ENCODE measurements around the gene NKAIN2.
A peak's percentile ranks its signal among the peaks of the same experiment; 100 is the strongest.

The NKAIN2 gene

DNA sequence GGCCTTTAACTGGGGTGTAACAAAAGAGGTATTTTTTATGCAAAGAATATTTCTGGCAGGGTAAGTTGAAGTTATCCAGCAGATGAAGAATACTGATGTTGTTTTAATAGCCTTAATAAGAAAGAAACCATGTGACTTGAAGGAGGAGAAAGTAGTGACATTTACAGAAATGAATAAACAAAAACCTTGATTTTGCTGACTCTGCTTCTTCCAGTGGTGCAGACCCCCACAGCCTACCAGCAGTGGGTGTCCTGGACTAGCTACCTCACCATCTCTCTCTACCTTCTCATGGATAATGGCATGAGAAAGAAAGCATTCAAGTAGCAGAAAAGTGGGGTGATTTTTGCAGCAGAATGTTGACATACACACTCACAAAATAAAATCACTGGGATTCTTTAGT is 996.0 kb downstream of the NKAIN2 start:
- no peaks in the 10 kb centered on the region for H3K4me1 ChIP-seq (ENCODE audit: control insufficient read depth, insufficient read depth, low read length)
- no peaks in the 10 kb centered on the region for H3K9me3 ChIP-seq (ENCODE audit: control insufficient read depth, low read length)
- H3K27me3 ChIP-seq (ENCODE audit: control insufficient read depth, insufficient read depth, low read length, poor library complexity, severe bottlenecking), result no peaks in the 10 kb centered on the region
- H3K4me3 ChIP-seq (ENCODE audit: insufficient read depth, low read depth, low read length), result no peak overlapping the region
- H3K36me3 ChIP-seq (ENCODE audit: control insufficient read depth, insufficient read depth, low read length), result no peaks in the 10 kb centered on the region
- no peak overlapping the region for H3K27ac ChIP-seq (ENCODE audit: insufficient read depth, low read depth, low read length, poor library complexity, severe bottlenecking)

DNA sequence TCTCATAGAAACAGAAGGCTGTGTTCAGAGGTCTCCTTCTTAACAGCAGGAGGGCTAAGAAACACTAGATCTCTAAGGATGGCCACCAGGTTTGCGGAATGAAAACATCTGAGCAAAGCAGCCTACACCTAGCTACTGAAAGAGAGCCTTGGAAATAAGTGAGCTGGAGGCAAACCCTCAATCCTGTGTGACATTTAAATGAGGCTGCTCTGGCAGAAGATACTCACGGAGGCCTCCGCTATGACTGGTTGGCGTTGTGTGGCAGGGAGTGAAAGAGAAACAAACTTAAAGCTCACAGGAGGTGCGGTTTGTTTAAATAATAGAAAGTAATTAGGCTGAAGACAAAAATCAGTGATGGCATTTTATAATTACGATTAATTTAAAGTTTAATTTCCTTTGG is 996.6 kb downstream of the NKAIN2 start:
- no peaks in the 10 kb centered on the region for H3K4me1 ChIP-seq (ENCODE audit: control insufficient read depth, insufficient read depth, low read length)
- no peak overlapping the region for H3K27ac ChIP-seq (ENCODE audit: insufficient read depth, low read depth, low read length, poor library complexity, severe bottlenecking)
- H3K36me3 ChIP-seq (ENCODE audit: control insufficient read depth, insufficient read depth, low read length), result no peaks in the 10 kb centered on the region
- no peaks in the 10 kb centered on the region for H3K27me3 ChIP-seq (ENCODE audit: control insufficient read depth, insufficient read depth, low read length, poor library complexity, severe bottlenecking)
- no peak overlapping the region for H3K4me3 ChIP-seq (ENCODE audit: insufficient read depth, low read depth, low read length)
- H3K9me3 ChIP-seq (ENCODE audit: control insufficient read depth, low read length), result no peaks in the 10 kb centered on the region
- WGBS, 2 experiments, result 88 to 89% methylated on average over 6 of the region's 6 CpGs

DNA sequence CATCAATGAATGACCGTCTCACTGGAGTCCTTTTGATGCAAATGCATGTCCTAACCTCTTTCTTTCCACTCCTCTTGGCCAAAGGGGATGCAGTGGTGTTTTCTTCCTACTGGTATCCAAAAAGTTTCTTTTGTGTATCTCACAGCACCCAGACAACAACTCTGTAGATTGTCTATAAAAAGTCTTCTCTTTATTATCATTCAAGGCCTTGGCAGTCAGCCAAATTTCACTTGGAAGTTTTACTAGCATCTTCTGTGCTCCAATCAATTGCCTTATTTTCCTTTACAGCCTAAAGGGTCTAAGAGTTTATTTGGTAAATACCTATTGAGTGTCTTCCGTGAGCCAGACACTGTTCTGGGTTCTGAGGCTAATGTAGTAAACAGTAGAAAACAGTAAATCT is 1008.4 kb downstream of the NKAIN2 start:
- H3K27me3 ChIP-seq (ENCODE audit: control insufficient read depth, insufficient read depth, low read length, poor library complexity, severe bottlenecking), result no peaks in the 10 kb centered on the region
- no peaks in the 10 kb centered on the region for H3K4me1 ChIP-seq (ENCODE audit: control insufficient read depth, insufficient read depth, low read length)
- H3K36me3 ChIP-seq (ENCODE audit: control insufficient read depth, insufficient read depth, low read length), result no peaks in the 10 kb centered on the region
- 88 to 93% methylated on average over 2 of the region's 2 CpGs for WGBS, 2 experiments
- no peak overlapping the region for H3K4me3 ChIP-seq (ENCODE audit: insufficient read depth, low read depth, low read length)
- H3K9me3 ChIP-seq (ENCODE audit: control insufficient read depth, low read length), result no peaks in the 10 kb centered on the region
- H3K27ac ChIP-seq (ENCODE audit: insufficient read depth, low read depth, low read length, poor library complexity, severe bottlenecking), result no peak overlapping the region

DNA sequence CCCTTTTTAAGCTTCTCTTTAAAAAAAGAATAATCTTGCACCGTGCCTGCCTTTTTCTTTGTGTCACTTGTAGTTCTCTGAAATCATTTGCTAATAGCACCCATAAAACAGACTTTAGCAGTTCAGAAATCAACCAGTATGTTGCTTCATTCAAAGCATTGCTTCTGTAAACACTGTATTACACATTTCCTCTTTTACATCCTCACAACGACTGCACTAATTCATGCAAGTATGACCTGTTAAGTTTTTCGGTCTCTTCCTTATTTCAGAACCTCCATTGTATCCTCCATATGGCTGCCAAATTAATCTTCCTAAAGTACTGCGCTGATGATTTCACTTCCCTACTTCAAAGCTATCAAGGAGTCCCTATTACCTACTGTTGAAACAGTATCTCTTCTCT is 1015.7 kb downstream of the NKAIN2 start:
- Histone ChIP-seq H3K9me3 (ENCODE audit: control insufficient read depth, low read length) (no peaks in the 10 kb centered on the region), H3K4me3 (ENCODE audit: insufficient read depth, low read depth, low read length) (no peak overlapping the region), H3K27me3 (ENCODE audit: control insufficient read depth, insufficient read depth, low read length, poor library complexity, severe bottlenecking) (no peaks in the 10 kb centered on the region), H3K4me1 (ENCODE audit: control insufficient read depth, insufficient read depth, low read length) (no peaks in the 10 kb centered on the region), H3K27ac (ENCODE audit: insufficient read depth, low read depth, low read length, poor library complexity, severe bottlenecking) (no peak overlapping the region), H3K36me3 (ENCODE audit: control insufficient read depth, insufficient read depth, low read length) (no peaks in the 10 kb centered on the region)
- 88 to 92% methylated on average over 4 of the region's 4 CpGs for WGBS, 2 experiments

DNA sequence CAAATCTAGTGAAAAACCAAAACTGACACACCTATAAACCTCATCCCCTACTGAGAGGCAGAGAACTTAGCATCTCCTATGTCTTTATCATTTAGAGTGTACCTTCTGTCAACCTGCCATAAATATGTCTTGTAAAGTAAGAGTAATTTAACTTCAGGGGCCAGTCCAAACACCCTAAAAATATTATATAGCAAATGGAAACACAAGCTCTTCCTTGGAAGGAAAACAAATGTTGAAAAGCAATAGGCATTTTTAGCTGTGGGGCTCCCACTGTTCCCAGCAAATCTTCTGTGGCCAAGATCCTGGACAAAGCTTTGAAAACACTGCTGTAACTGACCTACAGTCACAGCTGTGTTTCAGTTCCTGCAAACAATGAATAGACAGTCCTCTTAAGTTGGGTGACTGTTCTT is 1018.5 kb downstream of the NKAIN2 start:
- Histone ChIP-seq H3K27ac (ENCODE audit: insufficient read depth, low read depth, low read length, poor library complexity, severe bottlenecking) (no peak overlapping the region), H3K9me3 (ENCODE audit: control insufficient read depth, low read length) (no peaks in the 10 kb centered on the region), H3K4me3 (ENCODE audit: insufficient read depth, low read depth, low read length) (no peak overlapping the region), H3K36me3 (ENCODE audit: control insufficient read depth, insufficient read depth, low read length) (no peaks in the 10 kb centered on the region), H3K27me3 (ENCODE audit: control insufficient read depth, insufficient read depth, low read length, poor library complexity, severe bottlenecking) (no peaks in the 10 kb centered on the region), H3K4me1 (ENCODE audit: control insufficient read depth, insufficient read depth, low read length) (no peaks in the 10 kb centered on the region)

- 93 to 96% methylated on average over 3 of the region's 3 CpGs for WGBS, 2 experiments
Measured at GRCh38 chr6:124822721-124823120, 1019.1 kb downstream of the NKAIN2 start.

DNA sequence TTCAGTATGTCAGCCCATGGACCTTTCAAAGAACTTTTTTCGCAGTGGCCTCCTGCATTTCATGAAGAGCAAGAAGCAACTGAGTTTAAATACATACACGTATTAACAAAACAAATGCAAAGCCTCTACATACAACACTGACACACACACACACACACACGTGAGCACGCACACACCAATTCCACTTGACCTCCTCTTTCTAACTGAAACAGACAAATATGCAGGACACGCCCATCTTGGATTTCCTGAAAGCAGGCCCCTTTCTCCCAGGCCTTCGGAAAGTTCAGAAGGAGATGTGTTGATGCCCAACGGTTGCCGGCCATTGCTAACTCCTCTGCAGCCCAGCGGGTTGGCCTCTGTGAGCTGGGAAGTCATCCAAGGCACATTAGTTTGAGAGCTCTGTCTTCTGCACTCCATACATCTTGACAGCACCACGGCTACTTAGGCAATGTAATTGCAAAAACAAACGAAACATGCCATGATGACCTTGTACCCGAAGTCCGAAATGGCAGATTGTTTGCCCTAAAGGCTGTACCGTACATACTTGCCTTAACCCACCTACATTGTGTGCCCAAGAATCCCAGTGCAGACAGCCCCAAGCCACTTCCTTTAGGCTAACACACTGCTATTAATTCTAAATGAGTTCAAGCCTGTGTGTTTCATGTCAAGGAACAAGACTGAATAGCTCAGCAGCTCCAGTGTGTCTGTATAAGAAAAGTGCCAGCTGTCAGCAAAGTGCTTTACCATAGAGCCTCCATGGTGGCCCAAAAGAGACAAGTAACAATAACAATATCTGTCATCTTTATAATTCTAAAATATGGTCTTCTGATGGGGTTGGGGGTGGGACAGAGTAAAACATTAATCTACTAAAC is 1019.8 kb downstream of the NKAIN2 start:
- Histone ChIP-seq H3K4me3 (ENCODE audit: insufficient read depth, low read depth, low read length) (no peak overlapping the region), H3K27ac (ENCODE audit: insufficient read depth, low read depth, low read length, poor library complexity, severe bottlenecking) (peak overlapping the region; percentile 1), H3K4me1 (ENCODE audit: control insufficient read depth, insufficient read depth, low read length) (no peaks in the 10 kb centered on the region), H3K9me3 (ENCODE audit: control insufficient read depth, low read length) (no peaks in the 10 kb centered on the region), H3K27me3 (ENCODE audit: control insufficient read depth, insufficient read depth, low read length, poor library complexity, severe bottlenecking) (no peaks in the 10 kb centered on the region), H3K36me3 (ENCODE audit: control insufficient read depth, insufficient read depth, low read length) (no peaks in the 10 kb centered on the region)
- WGBS, 2 experiments, result 93% methylated on average over 14 of the region's 14 CpGs

More at GRCh38 chr6:124822721-124823120, 1019.1 kb downstream of the NKAIN2 start:
- H3K27me3 ChIP-seq (ENCODE audit: control insufficient read depth, insufficient read depth, low read length, poor library complexity, severe bottlenecking), result no peaks in the 10 kb centered on the region
- H3K4me1 ChIP-seq (ENCODE audit: control insufficient read depth, insufficient read depth, low read length), result no peaks in the 10 kb centered on the region
- no peak overlapping the region for H3K4me3 ChIP-seq (ENCODE audit: insufficient read depth, low read depth, low read length)
- H3K27ac ChIP-seq (ENCODE audit: insufficient read depth, low read depth, low read length, poor library complexity, severe bottlenecking), result no peak overlapping the region
- H3K9me3 ChIP-seq (ENCODE audit: control insufficient read depth, low read length), result no peaks in the 10 kb centered on the region
- no peaks in the 10 kb centered on the region for H3K36me3 ChIP-seq (ENCODE audit: control insufficient read depth, insufficient read depth, low read length)

DNA sequence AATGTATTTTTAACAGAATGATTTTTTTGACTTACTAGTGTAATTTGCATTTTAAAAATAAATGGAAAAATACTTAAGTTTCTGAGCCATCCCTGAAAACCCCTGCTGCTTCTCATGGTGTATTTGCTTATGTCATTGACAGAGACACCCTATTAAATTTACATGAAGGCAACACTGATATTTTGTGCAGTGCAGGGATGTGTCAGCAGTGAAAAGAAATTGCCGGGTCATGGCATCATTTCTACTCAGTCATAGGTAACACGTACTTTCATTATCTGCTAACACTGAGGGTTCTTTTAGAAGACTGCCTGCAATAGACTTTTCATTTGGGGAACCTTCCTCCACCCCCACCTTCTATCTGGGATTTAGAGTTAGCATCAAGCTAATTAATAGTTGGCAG is 1021.9 kb downstream of the NKAIN2 start:
- Histone ChIP-seq H3K36me3 (ENCODE audit: control insufficient read depth, insufficient read depth, low read length) (no peaks in the 10 kb centered on the region), H3K27me3 (ENCODE audit: control insufficient read depth, insufficient read depth, low read length, poor library complexity, severe bottlenecking) (no peaks in the 10 kb centered on the region), H3K4me3 (ENCODE audit: insufficient read depth, low read depth, low read length) (no peak overlapping the region), H3K27ac (ENCODE audit: insufficient read depth, low read depth, low read length, poor library complexity, severe bottlenecking) (no peak overlapping the region), H3K4me1 (ENCODE audit: control insufficient read depth, insufficient read depth, low read length) (no peaks in the 10 kb centered on the region), H3K9me3 (ENCODE audit: control insufficient read depth, low read length) (no peaks in the 10 kb centered on the region)
- whole genome bisulfite sequencing, 2 experiments, result 76% methylated on average over 2 of the region's 2 CpGs; no CpG with 5 or more reads in 1 of the 2 experiments

DNA sequence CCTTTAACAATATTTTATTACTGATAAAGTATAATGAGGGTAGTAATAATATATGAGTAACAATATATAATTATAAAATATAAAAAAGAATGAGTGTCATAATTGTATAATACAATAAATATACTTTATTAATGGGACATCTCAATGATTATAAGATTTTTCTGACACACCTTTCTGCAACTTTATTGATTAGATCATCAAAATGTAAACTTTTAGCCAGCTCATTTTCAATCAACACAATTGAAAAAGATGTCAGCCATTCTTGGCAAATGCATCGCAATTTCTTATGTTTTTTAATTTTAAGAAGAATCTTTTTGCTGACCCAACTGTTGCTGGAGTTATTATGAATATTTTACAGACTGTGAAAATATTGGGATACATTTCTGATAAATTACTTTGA is 1026.2 kb downstream of the NKAIN2 start:
- H3K4me3 ChIP-seq (ENCODE audit: insufficient read depth, low read depth, low read length), result no peak overlapping the region
- H3K27ac ChIP-seq (ENCODE audit: insufficient read depth, low read depth, low read length, poor library complexity, severe bottlenecking), result no peak overlapping the region
- WGBS, 2 experiments, result 100% methylated on average over 1 of the region's 1 CpG
- no peaks in the 10 kb centered on the region for H3K27me3 ChIP-seq (ENCODE audit: control insufficient read depth, insufficient read depth, low read length, poor library complexity, severe bottlenecking)
- no peaks in the 10 kb centered on the region for H3K4me1 ChIP-seq (ENCODE audit: control insufficient read depth, insufficient read depth, low read length)
- H3K36me3 ChIP-seq (ENCODE audit: control insufficient read depth, insufficient read depth, low read length), result no peaks in the 10 kb centered on the region
- no peaks in the 10 kb centered on the region for H3K9me3 ChIP-seq (ENCODE audit: control insufficient read depth, low read length)

- Histone ChIP-seq H3K4me1 (ENCODE audit: control insufficient read depth, insufficient read depth, low read length) (no peaks in the 10 kb centered on the region), H3K9me3 (ENCODE audit: control insufficient read depth, low read length) (no peaks in the 10 kb centered on the region), H3K27me3 (ENCODE audit: control insufficient read depth, insufficient read depth, low read length, poor library complexity, severe bottlenecking) (no peaks in the 10 kb centered on the region), H3K36me3 (ENCODE audit: control insufficient read depth, insufficient read depth, low read length) (no peaks in the 10 kb centered on the region), H3K27ac (ENCODE audit: insufficient read depth, low read depth, low read length, poor library complexity, severe bottlenecking) (no peak overlapping the region), H3K4me3 (ENCODE audit: insufficient read depth, low read depth, low read length) (no peak overlapping the region)
Measured at GRCh38 chr6:124830506-124830905, 1026.8 kb downstream of the NKAIN2 start.

All from ectodermal cell (in vitro differentiated cells).